WTC11 (cell line): ENCODE data around the gene EBF3. TPM values are rescaled to one million over a fixed set of nuclear protein-coding genes. Genes with fewer than 3 reads are reported as not detected.

ENCODE experiments used
- ATAC-seq: fragments of 200-7000 bp; cut with Tn5 transposase; 2 replicates; pipeline ENCODE4 v1.10.0; 2021; ENCODE audit warnings: mild to moderate bottlenecking, moderate library complexity
- CTCF ChIA-PET: fragments of 300-600 bp; sonication (Branson Sonifier 250); formaldehyde crosslinking; loops from one replicate; lab custom pipeline; 2021; ENCODE audit warnings: antibody characterized with exemption; lab: Charles Lee
- POLR2A ChIA-PET: fragments of 350-600 bp; sonication (Branson Sonifier 250); formaldehyde crosslinking; loops from one replicate; lab custom pipeline; 2021; ENCODE audit warnings: antibody characterized with exemption; lab: Charles Lee
- DNase-seq: peaks from one replicate; pipeline ENCODE4 v3.0.0; 2021; ENCODE audit warnings: low spot score
- H3K27ac Mint-ChIP-seq: 2 replicates; pipeline ENCODE4 v1.8.0; 2021; ENCODE audit warnings: mixed read lengths
- H3K27me3 Mint-ChIP-seq: 2 replicates; pipeline ENCODE4 v1.8.0; 2021; ENCODE audit warnings: low read depth, mild to moderate bottlenecking, moderate library complexity, mixed read lengths
- H3K36me3 Mint-ChIP-seq: 2 replicates; pipeline ENCODE4 v1.8.0; 2021; ENCODE audit warnings: mixed read lengths
- H3K4me1 Mint-ChIP-seq: 2 replicates; pipeline ENCODE4 v1.8.0; 2022; ENCODE audit warnings: mixed read lengths
- H3K4me3 Mint-ChIP-seq: 2 replicates; pipeline ENCODE4 v1.8.0; 2021; ENCODE audit warnings: mild to moderate bottlenecking, moderate library complexity, mixed read lengths
- H3K9me3 Mint-ChIP-seq: 2 replicates; pipeline ENCODE4 v1.8.0; 2021; ENCODE audit warnings: mixed read lengths
- ATF1 ChIP-seq: sonication (generic); formaldehyde crosslinking; IDR thresholded peaks from 2 replicates; pipeline ENCODE4 v1.8.1; 2023; ENCODE audit warnings: mild to moderate bottlenecking, moderate library complexity, missing genetic modification reagents
- ATF3 ChIP-seq: sonication (generic); formaldehyde crosslinking; conservative IDR thresholded peaks from 2 replicates; pipeline ENCODE4 v1.8.1; 2022; ENCODE audit warnings: mild to moderate bottlenecking, missing genetic modification reagents
- ESRRA ChIP-seq: sonication (generic); formaldehyde crosslinking; IDR thresholded peaks from 2 replicates; pipeline ENCODE4 v1.8.1; 2022; ENCODE audit warnings: mild to moderate bottlenecking, missing genetic modification reagents, borderline replicate concordance
- GABPB1 ChIP-seq: sonication (generic); formaldehyde crosslinking; IDR thresholded peaks from 2 replicates; pipeline ENCODE4 v1.8.1; 2023; ENCODE audit warnings: mild to moderate bottlenecking, missing genetic modification reagents
- GTF2I ChIP-seq: fragments of 250-450 bp; sonication (Bioruptor Pico); conservative IDR thresholded peaks from 2 replicates; pipeline ENCODE4 v1.4.0; 2021; ENCODE audit warnings: mild to moderate bottlenecking
- SP1 ChIP-seq: sonication (generic); formaldehyde crosslinking; conservative IDR thresholded peaks from 2 replicates; pipeline ENCODE4 v1.8.1; 2022; ENCODE audit warnings: missing genetic modification reagents
- TEAD1 ChIP-seq: sonication (generic); formaldehyde crosslinking; IDR thresholded peaks from 2 replicates; pipeline ENCODE4 v1.8.0; 2022; ENCODE audit warnings: mild to moderate bottlenecking, missing genetic modification reagents
- TEAD4 ChIP-seq: sonication (generic); formaldehyde crosslinking; IDR thresholded peaks from 2 replicates; pipeline ENCODE4 v1.8.0; 2022; ENCODE audit warnings: mild to moderate bottlenecking, missing genetic modification reagents
- ZNF263 ChIP-seq: sonication (generic); formaldehyde crosslinking; IDR thresholded peaks from 2 replicates; pipeline ENCODE4 v1.8.1; 2022; ENCODE audit warnings: low read depth, mild to moderate bottlenecking, moderate library complexity, missing genetic modification reagents
- ZNF512 ChIP-seq: sonication (generic); formaldehyde crosslinking; IDR thresholded peaks from 2 replicates; pipeline ENCODE4 v1.8.1; 2022; ENCODE audit warnings: missing genetic modification reagents, borderline replicate concordance
- ZNF671 ChIP-seq: fragments of 250-450 bp; sonication (Bioruptor Pico); IDR thresholded peaks from 2 replicates; pipeline ENCODE4 v1.8.0; 2021; ENCODE audit warnings: mild to moderate bottlenecking
- total RNA-seq: library from RNA; stranded (reverse); gene quantifications from 3 replicates; pipeline ENCODE4 v1.2.3, GENCODE V29; 2021
- TF ChIP-seq, protein P1 (sequence below): fragments of 250-450 bp; sonication (Bioruptor Pico); IDR thresholded peaks from 2 replicates; pipeline ENCODE4 v1.9.0; 2021; ENCODE audit warnings: mild to moderate bottlenecking
- TF ChIP-seq, protein P2 (sequence below): sonication (generic); formaldehyde crosslinking; IDR thresholded peaks from 2 replicates; pipeline ENCODE4 v1.8.0; 2022; ENCODE audit warnings: mild to moderate bottlenecking, missing genetic modification reagents
- TF ChIP-seq, protein P3 (sequence below): sonication (generic); formaldehyde crosslinking; IDR thresholded peaks from 2 replicates; pipeline ENCODE4 v1.8.0; 2023; ENCODE audit warnings: missing genetic modification reagents, mild to moderate bottlenecking, borderline replicate concordance
- TF ChIP-seq, protein P4 (sequence below): sonication (generic); formaldehyde crosslinking; IDR thresholded peaks from 2 replicates; pipeline ENCODE4 v1.8.1; 2023; ENCODE audit warnings: mild to moderate bottlenecking, missing genetic modification reagents
- TF ChIP-seq, protein P5 (sequence below): sonication (generic); formaldehyde crosslinking; IDR thresholded peaks from 2 replicates; pipeline ENCODE4 v1.8.0; 2022; ENCODE audit warnings: mild to moderate bottlenecking, missing genetic modification reagents
- TF ChIP-seq, protein P6 (sequence below): sonication (generic); formaldehyde crosslinking; IDR thresholded peaks from 2 replicates; pipeline ENCODE4 v1.8.1; 2023; ENCODE audit warnings: mild to moderate bottlenecking, moderate library complexity, missing genetic modification reagents

The EBF3 gene
- total RNA-seq, 1 experiment from 2014 or later: 1.2 TPM

DNA sequence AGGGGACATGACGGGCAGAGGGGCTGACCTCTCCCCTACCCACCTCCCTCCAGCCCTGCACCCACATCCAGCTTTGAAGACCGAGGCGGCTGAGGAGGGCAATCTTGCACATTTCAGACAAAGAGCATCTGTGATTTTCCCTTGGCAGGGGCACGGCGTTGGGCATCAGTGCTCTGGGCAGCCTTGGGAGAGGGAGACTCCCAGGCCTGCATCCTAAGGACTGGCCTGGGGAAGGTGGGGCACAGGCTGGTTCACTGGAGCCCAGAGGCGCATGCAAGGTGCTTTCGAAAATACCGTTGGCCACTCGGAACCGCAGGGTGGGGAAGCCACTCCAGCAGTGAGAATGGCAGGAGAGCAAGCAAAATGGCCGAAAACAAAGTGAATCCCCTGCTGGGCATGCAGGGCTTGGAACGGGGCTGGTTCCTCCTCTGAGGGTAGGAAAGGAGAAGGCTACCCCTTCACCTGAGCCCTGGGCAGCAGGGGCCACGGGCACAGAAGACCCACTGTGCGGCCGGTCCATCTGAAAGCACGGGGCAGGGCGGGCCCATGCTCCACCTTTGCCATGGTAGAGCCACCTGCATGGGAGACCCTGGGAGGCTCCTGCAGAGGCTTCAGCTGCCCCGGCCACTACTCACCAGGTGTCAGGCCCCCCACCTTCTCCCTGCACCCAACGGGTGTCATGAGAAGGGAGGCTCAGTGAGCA lies 49.8 kb downstream of the EBF3 start (continued):
- TF ChIP-seq, protein P1, sequence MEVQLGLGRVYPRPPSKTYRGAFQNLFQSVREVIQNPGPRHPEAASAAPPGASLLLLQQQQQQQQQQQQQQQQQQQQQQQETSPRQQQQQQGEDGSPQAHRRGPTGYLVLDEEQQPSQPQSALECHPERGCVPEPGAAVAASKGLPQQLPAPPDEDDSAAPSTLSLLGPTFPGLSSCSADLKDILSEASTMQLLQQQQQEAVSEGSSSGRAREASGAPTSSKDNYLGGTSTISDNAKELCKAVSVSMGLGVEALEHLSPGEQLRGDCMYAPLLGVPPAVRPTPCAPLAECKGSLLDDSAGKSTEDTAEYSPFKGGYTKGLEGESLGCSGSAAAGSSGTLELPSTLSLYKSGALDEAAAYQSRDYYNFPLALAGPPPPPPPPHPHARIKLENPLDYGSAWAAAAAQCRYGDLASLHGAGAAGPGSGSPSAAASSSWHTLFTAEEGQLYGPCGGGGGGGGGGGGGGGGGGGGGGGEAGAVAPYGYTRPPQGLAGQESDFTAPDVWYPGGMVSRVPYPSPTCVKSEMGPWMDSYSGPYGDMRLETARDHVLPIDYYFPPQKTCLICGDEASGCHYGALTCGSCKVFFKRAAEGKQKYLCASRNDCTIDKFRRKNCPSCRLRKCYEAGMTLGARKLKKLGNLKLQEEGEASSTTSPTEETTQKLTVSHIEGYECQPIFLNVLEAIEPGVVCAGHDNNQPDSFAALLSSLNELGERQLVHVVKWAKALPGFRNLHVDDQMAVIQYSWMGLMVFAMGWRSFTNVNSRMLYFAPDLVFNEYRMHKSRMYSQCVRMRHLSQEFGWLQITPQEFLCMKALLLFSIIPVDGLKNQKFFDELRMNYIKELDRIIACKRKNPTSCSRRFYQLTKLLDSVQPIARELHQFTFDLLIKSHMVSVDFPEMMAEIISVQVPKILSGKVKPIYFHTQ: no peak
- TF ChIP-seq GABPB1 (no peak), ATF3 (CRISPR knock-in tag) (no peak), ZNF263 (CRISPR knock-in tag) (no peak), SP1 (CRISPR knock-in tag) (no peak)
- TF ChIP-seq, protein P2, sequence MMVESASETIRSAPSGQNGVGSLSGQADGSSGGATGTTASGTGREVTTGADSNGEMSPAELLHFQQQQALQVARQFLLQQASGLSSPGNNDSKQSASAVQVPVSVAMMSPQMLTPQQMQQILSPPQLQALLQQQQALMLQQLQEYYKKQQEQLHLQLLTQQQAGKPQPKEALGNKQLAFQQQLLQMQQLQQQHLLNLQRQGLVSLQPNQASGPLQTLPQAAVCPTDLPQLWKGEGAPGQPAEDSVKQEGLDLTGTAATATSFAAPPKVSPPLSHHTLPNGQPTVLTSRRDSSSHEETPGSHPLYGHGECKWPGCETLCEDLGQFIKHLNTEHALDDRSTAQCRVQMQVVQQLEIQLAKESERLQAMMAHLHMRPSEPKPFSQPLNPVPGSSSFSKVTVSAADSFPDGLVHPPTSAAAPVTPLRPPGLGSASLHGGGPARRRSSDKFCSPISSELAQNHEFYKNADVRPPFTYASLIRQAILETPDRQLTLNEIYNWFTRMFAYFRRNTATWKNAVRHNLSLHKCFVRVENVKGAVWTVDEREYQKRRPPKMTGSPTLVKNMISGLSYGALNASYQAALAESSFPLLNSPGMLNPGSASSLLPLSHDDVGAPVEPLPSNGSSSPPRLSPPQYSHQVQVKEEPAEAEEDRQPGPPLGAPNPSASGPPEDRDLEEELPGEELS: no peak

- ChIA-PET CTCF (interaction anchor here (0.6 to 1.3 kb wide), 4 partner anchors 17 to 36 kb away, joined by 3 read pairs; no protein-coding TSS in a partner anchor), POLR2A (no interaction called here)
- Mint-ChIP-seq H3K27me3 (no peaks in the 10 kb centered on the region), H3K27ac (no peak overlapping the region), H3K4me1 (peaks cover 14% of the 10 kb centered on the region), H3K9me3 (no peaks in the 10 kb centered on the region), H3K36me3 (no peaks in the 10 kb centered on the region), H3K4me3 (no peak overlapping the region)
- peak; percentile 2 for DNase-seq
- ATAC-seq: no peak
- TF ChIP-seq ESRRA (CRISPR knock-in tag) (no peak), TEAD4 (CRISPR knock-in tag) (no peak), ZNF512 (no peak), GTF2I (CRISPR knock-in tag) (no peak), ATF1 (CRISPR knock-in tag) (no peak), TEAD1 (no peak), ZNF671 (no peak)
- TF ChIP-seq, protein P3, sequence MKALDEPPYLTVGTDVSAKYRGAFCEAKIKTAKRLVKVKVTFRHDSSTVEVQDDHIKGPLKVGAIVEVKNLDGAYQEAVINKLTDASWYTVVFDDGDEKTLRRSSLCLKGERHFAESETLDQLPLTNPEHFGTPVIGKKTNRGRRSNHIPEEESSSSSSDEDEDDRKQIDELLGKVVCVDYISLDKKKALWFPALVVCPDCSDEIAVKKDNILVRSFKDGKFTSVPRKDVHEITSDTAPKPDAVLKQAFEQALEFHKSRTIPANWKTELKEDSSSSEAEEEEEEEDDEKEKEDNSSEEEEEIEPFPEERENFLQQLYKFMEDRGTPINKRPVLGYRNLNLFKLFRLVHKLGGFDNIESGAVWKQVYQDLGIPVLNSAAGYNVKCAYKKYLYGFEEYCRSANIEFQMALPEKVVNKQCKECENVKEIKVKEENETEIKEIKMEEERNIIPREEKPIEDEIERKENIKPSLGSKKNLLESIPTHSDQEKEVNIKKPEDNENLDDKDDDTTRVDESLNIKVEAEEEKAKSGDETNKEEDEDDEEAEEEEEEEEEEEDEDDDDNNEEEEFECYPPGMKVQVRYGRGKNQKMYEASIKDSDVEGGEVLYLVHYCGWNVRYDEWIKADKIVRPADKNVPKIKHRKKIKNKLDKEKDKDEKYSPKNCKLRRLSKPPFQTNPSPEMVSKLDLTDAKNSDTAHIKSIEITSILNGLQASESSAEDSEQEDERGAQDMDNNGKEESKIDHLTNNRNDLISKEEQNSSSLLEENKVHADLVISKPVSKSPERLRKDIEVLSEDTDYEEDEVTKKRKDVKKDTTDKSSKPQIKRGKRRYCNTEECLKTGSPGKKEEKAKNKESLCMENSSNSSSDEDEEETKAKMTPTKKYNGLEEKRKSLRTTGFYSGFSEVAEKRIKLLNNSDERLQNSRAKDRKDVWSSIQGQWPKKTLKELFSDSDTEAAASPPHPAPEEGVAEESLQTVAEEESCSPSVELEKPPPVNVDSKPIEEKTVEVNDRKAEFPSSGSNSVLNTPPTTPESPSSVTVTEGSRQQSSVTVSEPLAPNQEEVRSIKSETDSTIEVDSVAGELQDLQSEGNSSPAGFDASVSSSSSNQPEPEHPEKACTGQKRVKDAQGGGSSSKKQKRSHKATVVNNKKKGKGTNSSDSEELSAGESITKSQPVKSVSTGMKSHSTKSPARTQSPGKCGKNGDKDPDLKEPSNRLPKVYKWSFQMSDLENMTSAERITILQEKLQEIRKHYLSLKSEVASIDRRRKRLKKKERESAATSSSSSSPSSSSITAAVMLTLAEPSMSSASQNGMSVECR (CRISPR knock-in tag): no peak
- TF ChIP-seq, protein P4, sequence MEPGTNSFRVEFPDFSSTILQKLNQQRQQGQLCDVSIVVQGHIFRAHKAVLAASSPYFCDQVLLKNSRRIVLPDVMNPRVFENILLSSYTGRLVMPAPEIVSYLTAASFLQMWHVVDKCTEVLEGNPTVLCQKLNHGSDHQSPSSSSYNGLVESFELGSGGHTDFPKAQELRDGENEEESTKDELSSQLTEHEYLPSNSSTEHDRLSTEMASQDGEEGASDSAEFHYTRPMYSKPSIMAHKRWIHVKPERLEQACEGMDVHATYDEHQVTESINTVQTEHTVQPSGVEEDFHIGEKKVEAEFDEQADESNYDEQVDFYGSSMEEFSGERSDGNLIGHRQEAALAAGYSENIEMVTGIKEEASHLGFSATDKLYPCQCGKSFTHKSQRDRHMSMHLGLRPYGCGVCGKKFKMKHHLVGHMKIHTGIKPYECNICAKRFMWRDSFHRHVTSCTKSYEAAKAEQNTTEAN: no peak
- TF ChIP-seq, protein P5, sequence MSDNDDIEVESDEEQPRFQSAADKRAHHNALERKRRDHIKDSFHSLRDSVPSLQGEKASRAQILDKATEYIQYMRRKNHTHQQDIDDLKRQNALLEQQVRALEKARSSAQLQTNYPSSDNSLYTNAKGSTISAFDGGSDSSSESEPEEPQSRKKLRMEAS (CRISPR knock-in tag): no peak
- TF ChIP-seq, protein P6, sequence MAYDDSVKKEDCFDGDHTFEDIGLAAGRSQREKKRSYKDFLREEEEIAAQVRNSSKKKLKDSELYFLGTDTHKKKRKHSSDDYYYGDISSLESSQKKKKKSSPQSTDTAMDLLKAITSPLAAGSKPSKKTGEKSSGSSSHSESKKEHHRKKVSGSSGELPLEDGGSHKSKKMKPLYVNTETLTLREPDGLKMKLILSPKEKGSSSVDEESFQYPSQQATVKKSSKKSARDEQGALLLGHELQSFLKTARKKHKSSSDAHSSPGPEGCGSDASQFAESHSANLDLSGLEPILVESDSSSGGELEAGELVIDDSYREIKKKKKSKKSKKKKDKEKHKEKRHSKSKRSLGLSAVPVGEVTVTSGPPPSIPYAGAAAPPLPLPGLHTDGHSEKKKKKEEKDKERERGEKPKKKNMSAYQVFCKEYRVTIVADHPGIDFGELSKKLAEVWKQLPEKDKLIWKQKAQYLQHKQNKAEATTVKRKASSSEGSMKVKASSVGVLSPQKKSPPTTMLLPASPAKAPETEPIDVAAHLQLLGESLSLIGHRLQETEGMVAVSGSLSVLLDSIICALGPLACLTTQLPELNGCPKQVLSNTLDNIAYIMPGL (CRISPR knock-in tag): no peak
These were observed 50.9 kb downstream of the EBF3 start for GRCh38 chr10:129912986-129913695.
